ENCODE data around the gene TREX2. TPM values are rescaled to one million over a fixed set of nuclear protein-coding genes. Genes with fewer than 3 reads are reported as not detected.

Gene TREX2
- total RNA-seq, 1 experiment from 2014 or later: 1.1 TPM

- Histone ChIP-seq H3K23ac (ENCODE audit: insufficient read length, low read depth, low read length) (no peak overlapping the region), H2BK15ac (ENCODE audit: low read depth, low read length) (no peak overlapping the region), H3T11ph (ENCODE audit: low read length) (no peak overlapping the region), H2AFZ (ENCODE audit: low read length) (no peak overlapping the region), H3K23me2 (ENCODE audit: insufficient read length, low read depth, low read length, poor library complexity, severe bottlenecking) (no peaks in the 10 kb centered on the region), H4K20me1 (ENCODE audit: control insufficient read depth, insufficient read depth, insufficient read length) (no peaks in the 10 kb centered on the region), H2AK5ac (ENCODE audit: insufficient read length, low read length) (no peak overlapping the region), H3K9ac (ENCODE audit: extremely low read depth, insufficient read length, low read length) (no peak overlapping the region), H3K9me3 (ENCODE audit: control insufficient read depth, low read depth, low read length) (peaks cover 31% of the 10 kb centered on the region), H3K4me1 (ENCODE audit: insufficient read depth, low read length) (no peaks in the 10 kb centered on the region), H4K91ac (ENCODE audit: insufficient read length, low read depth, low read length) (no peak overlapping the region), H2BK20ac (ENCODE audit: low read depth, low read length, poor library complexity, severe bottlenecking) (no peak overlapping the region), H3K27me3 (ENCODE audit: insufficient read depth, low read length) (peaks cover 7% of the 10 kb centered on the region; the same call in 1 of the 2 replicates), H2BK120ac (ENCODE audit: low read depth, low read length, poor library complexity, severe bottlenecking) (no peak overlapping the region), H2BK12ac (ENCODE audit: insufficient read length, low read depth, low read length) (no peak overlapping the region), H3K4ac (ENCODE audit: low read depth, low read length) (no peak overlapping the region), H3K14ac (ENCODE audit: insufficient read depth, low read length) (no peak overlapping the region), H2BK5ac (ENCODE audit: insufficient read length, low read length) (no peak overlapping the region), H4K5ac (ENCODE audit: insufficient read length, low read depth, low read length) (no peak overlapping the region), H3K27ac (ENCODE audit: insufficient read length, low read depth, low read length) (no peak overlapping the region), H3K4me2 (ENCODE audit: insufficient read depth, insufficient read length, low read length) (no peak overlapping the region), H4K8ac (replicated peaks; ENCODE audit: insufficient read length, low read depth, low read length) (no peak overlapping the region), H3K79me2 (ENCODE audit: insufficient read depth, low read length) (no peaks in the 10 kb centered on the region), H3K56ac (ENCODE audit: insufficient read length, low read depth, low read length) (no peak overlapping the region), H3K79me1 (ENCODE audit: insufficient read depth, low read depth, low read length, poor library complexity, severe bottlenecking) (no peaks in the 10 kb centered on the region), H3K18ac (ENCODE audit: insufficient read length, low read depth, low read length) (no peak overlapping the region)
- Mint-ChIP-seq H3K9me3 (peaks cover 61 to 77% of the 10 kb centered on the region in 2 experiments), H3K4me1 (peaks cover 7 to 8% of the 10 kb centered on the region in 2 experiments; a peak in 2 of 4 replicates), H3K36me3 (ENCODE audit: insufficient read depth in 1 of 3, low read depth in 3 of 3) (peaks cover 8 to 10% (median 10%) of the 10 kb centered on the region in 3 experiments; a peak in 4 of 7 replicates), H3K27me3 (ENCODE audit: low read depth) (peaks cover 47% of the 10 kb centered on the region), H3K27ac (no peak overlapping the region), H3K4me3 (no peak overlapping the region)
- TF ChIP-seq CTCF (conservative IDR thresholded peaks at IDR 0.05): no peak
- no peak for DNase-seq
- no CpG with 5 or more reads among the region's 12 CpGs for WGBS (ENCODE audit: extremely low coverage, insufficient read length, low lambda C conversion rate)
Measured at GRCh38 chrX:153408871-153409351, 36.9 kb downstream of the TREX2 start.

All from H9 (cell line).